Measurements from ENCODE around the gene TNFSF4.

DNA sequence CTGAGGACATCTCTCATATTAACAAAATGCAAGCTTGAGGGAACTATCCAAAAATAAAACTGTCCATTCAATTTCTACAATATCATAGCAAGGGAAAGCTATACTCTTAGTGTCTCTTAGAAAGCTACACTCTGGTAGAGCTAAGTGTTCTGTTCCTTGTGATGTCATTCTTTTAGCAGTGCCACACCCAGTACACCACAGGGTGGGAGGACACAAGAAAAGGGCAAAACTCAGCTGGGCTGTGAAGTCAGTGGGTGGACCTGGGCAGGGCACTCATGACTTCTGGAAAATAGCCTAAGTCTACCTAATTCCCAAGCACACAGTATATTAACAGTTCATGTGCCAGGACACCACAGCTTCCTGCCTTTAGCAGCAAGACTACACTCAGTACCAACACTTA lies 42.2 kb upstream of the TNFSF4 start:
- TF ChIP-seq, protein P1, sequence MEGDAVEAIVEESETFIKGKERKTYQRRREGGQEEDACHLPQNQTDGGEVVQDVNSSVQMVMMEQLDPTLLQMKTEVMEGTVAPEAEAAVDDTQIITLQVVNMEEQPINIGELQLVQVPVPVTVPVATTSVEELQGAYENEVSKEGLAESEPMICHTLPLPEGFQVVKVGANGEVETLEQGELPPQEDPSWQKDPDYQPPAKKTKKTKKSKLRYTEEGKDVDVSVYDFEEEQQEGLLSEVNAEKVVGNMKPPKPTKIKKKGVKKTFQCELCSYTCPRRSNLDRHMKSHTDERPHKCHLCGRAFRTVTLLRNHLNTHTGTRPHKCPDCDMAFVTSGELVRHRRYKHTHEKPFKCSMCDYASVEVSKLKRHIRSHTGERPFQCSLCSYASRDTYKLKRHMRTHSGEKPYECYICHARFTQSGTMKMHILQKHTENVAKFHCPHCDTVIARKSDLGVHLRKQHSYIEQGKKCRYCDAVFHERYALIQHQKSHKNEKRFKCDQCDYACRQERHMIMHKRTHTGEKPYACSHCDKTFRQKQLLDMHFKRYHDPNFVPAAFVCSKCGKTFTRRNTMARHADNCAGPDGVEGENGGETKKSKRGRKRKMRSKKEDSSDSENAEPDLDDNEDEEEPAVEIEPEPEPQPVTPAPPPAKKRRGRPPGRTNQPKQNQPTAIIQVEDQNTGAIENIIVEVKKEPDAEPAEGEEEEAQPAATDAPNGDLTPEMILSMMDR (IDR thresholded peaks at IDR 0.05; ENCODE audit: borderline replicate concordance, extremely low read depth, low read length, poor library complexity, severe bottlenecking), result no peak
- no peak for TF ChIP-seq EZH2 (IDR thresholded peaks at IDR 0.05; ENCODE audit: borderline replicate concordance, low read depth, low read length, severe bottlenecking)

Data from DND-41 (cell line).